Chondrocyte (in vitro differentiated cells): Measurements from ENCODE around the gene MAN1B1. TPM values are rescaled to one million over a fixed set of nuclear protein-coding genes. Genes with fewer than 3 reads are reported as not detected.
"Not testable (repeated sequence)": the region's sequence is repeated elsewhere in the genome, so short reads cannot be mapped to it uniquely, and the experiment has no call there.

Source experiments
- DNase-seq: peaks from one replicate; pipeline ENCODE4 v3.0.0; 2021; ENCODE audit warnings: mixed read lengths, low spot score
- H3K27ac Mint-ChIP-seq: one replicate; pipeline ENCODE4 v1.8.0; 2021; ENCODE audit warnings: mild to moderate bottlenecking, moderate library complexity, mixed read lengths; ENCODE audit not compliant: unreplicated experiment
- H3K27me3 Mint-ChIP-seq: 2 replicates; pipeline ENCODE4 v1.8.0; 2021; ENCODE audit warnings: low read depth, mixed read lengths
- H3K36me3 Mint-ChIP-seq: 2 replicates; pipeline ENCODE4 v1.8.0; 2021; ENCODE audit warnings: low read depth, mixed read lengths
- H3K4me1 Mint-ChIP-seq: 2 replicates; pipeline ENCODE4 v1.8.0; 2021; ENCODE audit warnings: low read depth, mild to moderate bottlenecking, mixed read lengths
- H3K4me3 Mint-ChIP-seq: one replicate; pipeline ENCODE4 v1.8.0; 2021; ENCODE audit warnings: mild to moderate bottlenecking, moderate library complexity, mixed read lengths; ENCODE audit not compliant: unreplicated experiment
- H3K9me3 Mint-ChIP-seq: 2 replicates; pipeline ENCODE4 v1.8.0; 2021; ENCODE audit warnings: low read depth, mixed read lengths
- CTCF ChIP-seq: fragments of 200-600 bp; sonication (generic); IDR thresholded peaks from 2 replicates; pipeline ENCODE4 v1.5.0; 2021; ENCODE audit warnings: antibody characterized with exemption, mild to moderate bottlenecking, moderate library complexity
- total RNA-seq: library from RNA; stranded (reverse); gene quantifications from 3 replicates; pipeline ENCODE4 v1.2.1, GENCODE V29; 2021

The MAN1B1 gene
- total RNA-seq, 1 donor from 2014 or later, result 117 TPM

- not testable (repeated sequence) for H3K9me3 Mint-ChIP-seq, H3K27me3 Mint-ChIP-seq, H3K27ac Mint-ChIP-seq, H3K36me3 Mint-ChIP-seq, H3K4me3 Mint-ChIP-seq, DNase-seq
- peaks cover 17% of the 10 kb centered on the region for H3K4me1 Mint-ChIP-seq
These were observed 36.1 kb downstream of the MAN1B1 start for GRCh38 chr9:137122796-137123467.

GRCh38 chr9:137123468-137123837, 36.7 kb downstream of the MAN1B1 start:
- Mint-ChIP-seq H3K27me3 (no peaks in the 10 kb centered on the region), H3K4me1 (peaks cover 23% of the 10 kb centered on the region), H3K9me3 (no peaks in the 10 kb centered on the region), H3K27ac (no peak overlapping the region), H3K36me3 (no peaks in the 10 kb centered on the region), H3K4me3 (no peak overlapping the region)
- DNase-seq, result no peak
- TF ChIP-seq CTCF, result no peak

GRCh38 chr9:137123952-137124462, 37.2 kb downstream of the MAN1B1 start:
- DNase-seq, H3K9me3 Mint-ChIP-seq, H3K36me3 Mint-ChIP-seq, H3K27ac Mint-ChIP-seq, H3K27me3 Mint-ChIP-seq, H3K4me3 Mint-ChIP-seq: not testable (repeated sequence)
- peaks cover 28% of the 10 kb centered on the region for H3K4me1 Mint-ChIP-seq

GRCh38 chr9:137126786-137127185, 40.0 kb downstream of the MAN1B1 start:
- H3K27me3 Mint-ChIP-seq, result no peaks in the 10 kb centered on the region
- peak overlapping the region; percentile 49 for H3K27ac Mint-ChIP-seq
- no peak overlapping the region for H3K4me3 Mint-ChIP-seq
- no peak for DNase-seq
- H3K4me1 Mint-ChIP-seq, result peaks cover 31% of the 10 kb centered on the region
- H3K36me3 Mint-ChIP-seq, result no peaks in the 10 kb centered on the region
- no peaks in the 10 kb centered on the region for H3K9me3 Mint-ChIP-seq
- no peak for TF ChIP-seq CTCF

- Mint-ChIP-seq H3K27ac (peak overlapping the region; percentile 17), H3K4me3 (peak overlapping the region; percentile 75), H3K9me3 (no peaks in the 10 kb centered on the region), H3K27me3 (no peaks in the 10 kb centered on the region), H3K36me3 (no peaks in the 10 kb centered on the region), H3K4me1 (peaks cover 26% of the 10 kb centered on the region)
- no peak for TF ChIP-seq CTCF
- DNase-seq, result peak; percentile 50
These were observed 40.7 kb downstream of the MAN1B1 start for GRCh38 chr9:137127301-137128157.

- peak overlapping the region; percentile 80 for H3K27ac Mint-ChIP-seq
- peaks cover 2% of the 10 kb centered on the region for H3K27me3 Mint-ChIP-seq
- H3K9me3 Mint-ChIP-seq, result no peaks in the 10 kb centered on the region
- no peaks in the 10 kb centered on the region for H3K36me3 Mint-ChIP-seq
- H3K4me3 Mint-ChIP-seq, result peak overlapping the region; percentile 75
- H3K4me1 Mint-ChIP-seq, result peaks cover 26% of the 10 kb centered on the region
- TF ChIP-seq CTCF, result no peak
- DNase-seq, result no peak
These were observed 41.5 kb downstream of the MAN1B1 start for GRCh38 chr9:137128158-137128861.
